HepG2 (cell line): Measurements from ENCODE around the gene SLC38A3. TPM values are rescaled to one million over a fixed set of nuclear protein-coding genes. Genes with fewer than 3 reads are reported as not detected.
A peak's percentile ranks its signal among the peaks of the same experiment; 100 is the strongest.

Experiments
- AGO1 ChIP-seq: fragments of 200-400 bp; formaldehyde crosslinking; IDR thresholded peaks from 2 replicates; pipeline ENCODE4 v1.6.1; 2017; ENCODE audit warnings: mild to moderate bottlenecking, low read depth, low read length, moderate library complexity; ENCODE audit not compliant: poor library complexity, severe bottlenecking
- ATAD3A ChIP-seq: sonication (generic); formaldehyde crosslinking; IDR thresholded peaks from 2 replicates; pipeline ENCODE4 v1.4.0; 2020; ENCODE audit warnings: missing genetic modification reagents
- ATF1 ChIP-seq: IDR thresholded peaks from 2 replicates; pipeline ENCODE4 v1.6.1; 2016; ENCODE audit warnings: mild to moderate bottlenecking, control low read depth
- ZBTB21 ChIP-seq: sonication (generic); formaldehyde crosslinking; IDR thresholded peaks from 2 replicates; pipeline ENCODE4 v1.4.0; 2020; ENCODE audit warnings: missing genetic modification reagents
- ZFP90 ChIP-seq: sonication (generic); formaldehyde crosslinking; IDR thresholded peaks from 2 replicates; pipeline ENCODE4 v1.8.0; 2022; ENCODE audit warnings: missing genetic modification reagents, mild to moderate bottlenecking, inconsistent platforms, borderline replicate concordance
- ZFX ChIP-seq: sonication (generic); formaldehyde crosslinking; IDR thresholded peaks from 2 replicates; pipeline ENCODE4 v1.4.0; 2020; ENCODE audit warnings: mild to moderate bottlenecking, low read depth, missing genetic modification reagents, moderate library complexity
- ZNF24 ChIP-seq: fragments of 450-650 bp; IDR thresholded peaks from 2 replicates; pipeline ENCODE4 v1.6.1; 2017; ENCODE audit warnings: antibody characterized with exemption, mild to moderate bottlenecking
- ZNF543 ChIP-seq: sonication (generic); formaldehyde crosslinking; IDR thresholded peaks from 2 replicates; pipeline ENCODE4 v1.4.0; 2020; ENCODE audit warnings: mild to moderate bottlenecking, missing genetic modification reagents
- polyA plus RNA-seq, 8 experiments: library from polyadenylated mRNA; depleted of rRNA in 3 of 8; stranded (reverse) in 7 of 8; unstranded in 1 of 8; fragments of >200 nt; fragmentation: Illumina TruSeq in 4 of 8; extraction: Trizol in 4 of 8; gene quantifications; 2 replicates each; pipeline versions ENCODE4 v1.2.1 to v1.2.3, GENCODE V29; 2011 to 2016; ENCODE audit warnings: low read depth in 4 of 8, missing spikeins in 1 of 8, mixed read lengths in 1 of 8; ENCODE audit not compliant: insufficient read depth in 1 of 8
- total RNA-seq, 5 experiments: library from RNA; depleted of rRNA; stranded (reverse); fragments of >200 nt; fragmentation: Illumina TruSeq; extraction: Trizol; gene quantifications; 2 replicates each; pipeline ENCODE4 v1.2.3, GENCODE V29; 2016; ENCODE audit warnings: low read depth in 1 of 5
- TF ChIP-seq, protein P1 (sequence below): sonication (generic); formaldehyde crosslinking; conservative IDR thresholded peaks from 2 replicates; pipeline ENCODE4 v1.4.0; 2020; ENCODE audit warnings: missing genetic modification reagents
- TF ChIP-seq, protein P2 (sequence below): sonication (generic); formaldehyde crosslinking; IDR thresholded peaks from 2 replicates; pipeline ENCODE4 v1.9.0; 2021; ENCODE audit warnings: missing genetic modification reagents, mild to moderate bottlenecking, borderline replicate concordance
- TF ChIP-seq, protein P3 (sequence below): sonication (generic); formaldehyde crosslinking; IDR thresholded peaks from 2 replicates; pipeline ENCODE4 v1.8.0; 2022; ENCODE audit warnings: mild to moderate bottlenecking, missing genetic modification reagents, borderline replicate concordance
- TF ChIP-seq, protein P4 (sequence below): sonication (generic); formaldehyde crosslinking; IDR thresholded peaks from 2 replicates; pipeline ENCODE4 v1.4.0; 2020; ENCODE audit warnings: missing genetic modification reagents
- TF ChIP-seq, protein P5 (sequence below): IDR thresholded peaks from 2 replicates; pipeline ENCODE4 v1.6.1; 2016; ENCODE audit warnings: missing genetic modification reagents, missing compliant biosample characterization
- TF ChIP-seq, protein P6 (sequence below): sonication (generic); formaldehyde crosslinking; IDR thresholded peaks from 2 replicates; pipeline ENCODE4 v1.4.0; 2020; ENCODE audit warnings: missing genetic modification reagents

Gene SLC38A3
- total and polyA plus RNA-seq, 2 of the 13 experiments (the other 11 are each of a cell fraction or from before 2014, with no cell fraction given): 29.8 to 164 TPM

DNA sequence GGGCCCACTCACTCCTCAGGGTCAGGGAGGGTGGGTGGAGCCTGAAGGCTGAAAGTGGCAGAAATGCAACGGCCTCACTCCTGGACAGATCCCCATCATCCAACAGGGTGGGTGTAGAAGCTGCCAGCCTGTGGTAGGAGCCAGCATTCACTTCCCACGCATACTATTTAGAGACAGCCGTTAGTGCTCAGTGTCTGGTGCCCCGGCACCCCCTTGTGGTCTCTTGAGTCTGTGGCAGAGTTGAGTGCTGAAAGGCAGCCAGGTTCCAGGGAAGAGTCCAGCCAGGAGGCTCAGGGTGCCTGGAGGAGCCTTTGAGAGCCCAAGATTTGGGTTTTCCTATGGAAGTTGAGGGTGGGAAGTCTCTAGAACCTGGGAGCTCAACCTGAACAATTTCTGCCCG, 15.8 kb upstream of the SLC38A3 start (continued):
- TF ChIP-seq, protein P1, sequence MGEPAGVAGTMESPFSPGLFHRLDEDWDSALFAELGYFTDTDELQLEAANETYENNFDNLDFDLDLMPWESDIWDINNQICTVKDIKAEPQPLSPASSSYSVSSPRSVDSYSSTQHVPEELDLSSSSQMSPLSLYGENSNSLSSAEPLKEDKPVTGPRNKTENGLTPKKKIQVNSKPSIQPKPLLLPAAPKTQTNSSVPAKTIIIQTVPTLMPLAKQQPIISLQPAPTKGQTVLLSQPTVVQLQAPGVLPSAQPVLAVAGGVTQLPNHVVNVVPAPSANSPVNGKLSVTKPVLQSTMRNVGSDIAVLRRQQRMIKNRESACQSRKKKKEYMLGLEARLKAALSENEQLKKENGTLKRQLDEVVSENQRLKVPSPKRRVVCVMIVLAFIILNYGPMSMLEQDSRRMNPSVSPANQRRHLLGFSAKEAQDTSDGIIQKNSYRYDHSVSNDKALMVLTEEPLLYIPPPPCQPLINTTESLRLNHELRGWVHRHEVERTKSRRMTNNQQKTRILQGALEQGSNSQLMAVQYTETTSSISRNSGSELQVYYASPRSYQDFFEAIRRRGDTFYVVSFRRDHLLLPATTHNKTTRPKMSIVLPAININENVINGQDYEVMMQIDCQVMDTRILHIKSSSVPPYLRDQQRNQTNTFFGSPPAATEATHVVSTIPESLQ (CRISPR knock-in tag): no peak
- TF ChIP-seq ZFP90 (CRISPR knock-in tag) (peak; percentile 41; the same call in 1 of the 2 replicates), ZNF24 (no peak), ZBTB21 (CRISPR knock-in tag) (no peak), ZFX (CRISPR knock-in tag) (peak; percentile 45; the same call in 1 of the 2 replicates), ATAD3A (no peak), ZNF543 (CRISPR knock-in tag) (no peak), AGO1 (no peak), ATF1 (CRISPR knock-in tag) (no peak)
- TF ChIP-seq, protein P2, sequence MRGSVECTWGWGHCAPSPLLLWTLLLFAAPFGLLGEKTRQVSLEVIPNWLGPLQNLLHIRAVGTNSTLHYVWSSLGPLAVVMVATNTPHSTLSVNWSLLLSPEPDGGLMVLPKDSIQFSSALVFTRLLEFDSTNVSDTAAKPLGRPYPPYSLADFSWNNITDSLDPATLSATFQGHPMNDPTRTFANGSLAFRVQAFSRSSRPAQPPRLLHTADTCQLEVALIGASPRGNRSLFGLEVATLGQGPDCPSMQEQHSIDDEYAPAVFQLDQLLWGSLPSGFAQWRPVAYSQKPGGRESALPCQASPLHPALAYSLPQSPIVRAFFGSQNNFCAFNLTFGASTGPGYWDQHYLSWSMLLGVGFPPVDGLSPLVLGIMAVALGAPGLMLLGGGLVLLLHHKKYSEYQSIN: no peak
- TF ChIP-seq, protein P3, sequence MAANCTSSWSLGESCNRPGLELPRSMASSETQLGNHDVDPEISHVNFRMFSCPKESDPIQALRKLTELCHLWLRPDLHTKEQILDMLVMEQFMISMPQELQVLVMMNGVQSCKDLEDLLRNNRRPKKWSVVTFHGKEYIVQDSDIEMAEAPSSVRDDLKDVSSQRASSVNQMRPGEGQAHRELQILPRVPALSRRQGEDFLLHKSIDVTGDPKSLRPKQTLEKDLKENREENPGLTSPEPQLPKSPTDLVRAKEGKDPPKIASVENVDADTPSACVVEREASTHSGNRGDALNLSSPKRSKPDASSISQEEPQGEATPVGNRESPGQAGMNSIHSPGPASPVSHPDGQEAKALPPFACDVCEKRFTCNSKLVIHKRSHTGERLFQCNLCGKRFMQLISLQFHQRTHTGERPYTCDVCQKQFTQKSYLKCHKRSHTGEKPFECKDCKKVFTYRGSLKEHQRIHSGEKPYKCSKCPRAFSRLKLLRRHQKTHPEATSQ: no peak
- TF ChIP-seq, protein P4, sequence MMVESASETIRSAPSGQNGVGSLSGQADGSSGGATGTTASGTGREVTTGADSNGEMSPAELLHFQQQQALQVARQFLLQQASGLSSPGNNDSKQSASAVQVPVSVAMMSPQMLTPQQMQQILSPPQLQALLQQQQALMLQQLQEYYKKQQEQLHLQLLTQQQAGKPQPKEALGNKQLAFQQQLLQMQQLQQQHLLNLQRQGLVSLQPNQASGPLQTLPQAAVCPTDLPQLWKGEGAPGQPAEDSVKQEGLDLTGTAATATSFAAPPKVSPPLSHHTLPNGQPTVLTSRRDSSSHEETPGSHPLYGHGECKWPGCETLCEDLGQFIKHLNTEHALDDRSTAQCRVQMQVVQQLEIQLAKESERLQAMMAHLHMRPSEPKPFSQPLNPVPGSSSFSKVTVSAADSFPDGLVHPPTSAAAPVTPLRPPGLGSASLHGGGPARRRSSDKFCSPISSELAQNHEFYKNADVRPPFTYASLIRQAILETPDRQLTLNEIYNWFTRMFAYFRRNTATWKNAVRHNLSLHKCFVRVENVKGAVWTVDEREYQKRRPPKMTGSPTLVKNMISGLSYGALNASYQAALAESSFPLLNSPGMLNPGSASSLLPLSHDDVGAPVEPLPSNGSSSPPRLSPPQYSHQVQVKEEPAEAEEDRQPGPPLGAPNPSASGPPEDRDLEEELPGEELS (CRISPR knock-in tag): 0 out of 2 replicates have a peak, but pooled peaks have one; percentile 17
- TF ChIP-seq, protein P5, sequence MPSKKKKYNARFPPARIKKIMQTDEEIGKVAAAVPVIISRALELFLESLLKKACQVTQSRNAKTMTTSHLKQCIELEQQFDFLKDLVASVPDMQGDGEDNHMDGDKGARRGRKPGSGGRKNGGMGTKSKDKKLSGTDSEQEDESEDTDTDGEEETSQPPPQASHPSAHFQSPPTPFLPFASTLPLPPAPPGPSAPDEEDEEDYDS (CRISPR knock-in tag): no peak
- TF ChIP-seq, protein P6, sequence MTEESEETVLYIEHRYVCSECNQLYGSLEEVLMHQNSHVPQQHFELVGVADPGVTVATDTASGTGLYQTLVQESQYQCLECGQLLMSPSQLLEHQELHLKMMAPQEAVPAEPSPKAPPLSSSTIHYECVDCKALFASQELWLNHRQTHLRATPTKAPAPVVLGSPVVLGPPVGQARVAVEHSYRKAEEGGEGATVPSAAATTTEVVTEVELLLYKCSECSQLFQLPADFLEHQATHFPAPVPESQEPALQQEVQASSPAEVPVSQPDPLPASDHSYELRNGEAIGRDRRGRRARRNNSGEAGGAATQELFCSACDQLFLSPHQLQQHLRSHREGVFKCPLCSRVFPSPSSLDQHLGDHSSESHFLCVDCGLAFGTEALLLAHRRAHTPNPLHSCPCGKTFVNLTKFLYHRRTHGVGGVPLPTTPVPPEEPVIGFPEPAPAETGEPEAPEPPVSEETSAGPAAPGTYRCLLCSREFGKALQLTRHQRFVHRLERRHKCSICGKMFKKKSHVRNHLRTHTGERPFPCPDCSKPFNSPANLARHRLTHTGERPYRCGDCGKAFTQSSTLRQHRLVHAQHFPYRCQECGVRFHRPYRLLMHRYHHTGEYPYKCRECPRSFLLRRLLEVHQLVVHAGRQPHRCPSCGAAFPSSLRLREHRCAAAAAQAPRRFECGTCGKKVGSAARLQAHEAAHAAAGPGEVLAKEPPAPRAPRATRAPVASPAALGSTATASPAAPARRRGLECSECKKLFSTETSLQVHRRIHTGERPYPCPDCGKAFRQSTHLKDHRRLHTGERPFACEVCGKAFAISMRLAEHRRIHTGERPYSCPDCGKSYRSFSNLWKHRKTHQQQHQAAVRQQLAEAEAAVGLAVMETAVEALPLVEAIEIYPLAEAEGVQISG (CRISPR knock-in tag): peak; percentile 41; the same call in 1 of the 2 replicates
